ENCODE data around the gene FSTL3.

DNA sequence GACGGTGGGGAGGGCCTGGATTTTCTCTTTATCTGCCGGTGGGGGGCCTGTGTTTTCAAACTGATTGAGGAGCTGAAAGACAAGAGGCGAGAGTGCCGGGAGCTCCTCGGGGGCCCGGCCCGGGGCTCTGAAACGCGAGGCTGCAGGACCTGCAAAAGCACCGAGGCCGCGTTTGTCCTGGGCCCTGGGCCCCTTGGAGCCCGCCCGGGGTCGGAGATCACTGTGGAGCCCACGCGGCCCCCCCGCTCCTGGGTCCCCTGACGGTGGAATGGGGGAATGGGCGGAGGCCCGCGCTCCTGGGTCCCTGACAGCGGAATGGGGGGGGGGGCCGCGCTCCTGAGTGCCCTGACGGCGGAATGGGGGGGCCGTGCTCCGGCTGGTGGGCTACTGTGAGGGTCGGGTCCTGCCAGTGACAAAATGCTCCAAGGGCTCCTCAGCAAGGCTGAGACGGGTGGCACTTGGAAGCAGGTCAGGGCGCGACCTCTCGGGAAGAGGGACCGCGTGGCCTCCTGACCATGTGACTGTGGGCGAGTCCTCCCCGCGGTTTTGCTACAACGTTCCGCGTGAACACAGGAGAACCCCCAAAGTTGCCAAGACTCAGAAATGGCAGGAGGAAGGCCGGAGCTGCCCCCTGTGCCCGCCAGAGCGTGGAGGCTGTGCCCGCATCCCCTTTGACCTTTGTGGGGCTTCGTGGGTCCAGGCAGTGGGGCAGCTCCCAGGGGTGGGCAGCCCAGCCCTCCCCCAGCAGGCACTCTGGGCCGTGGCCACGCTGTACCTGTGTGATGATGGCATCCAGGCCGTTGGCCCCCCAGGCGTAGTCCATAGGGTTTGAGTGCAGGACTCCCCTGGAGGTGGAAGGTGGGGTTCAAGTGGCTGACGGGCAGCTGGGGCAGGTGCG is 27.0 kb upstream of the FSTL3 start:
- TF ChIP-seq, protein P1, sequence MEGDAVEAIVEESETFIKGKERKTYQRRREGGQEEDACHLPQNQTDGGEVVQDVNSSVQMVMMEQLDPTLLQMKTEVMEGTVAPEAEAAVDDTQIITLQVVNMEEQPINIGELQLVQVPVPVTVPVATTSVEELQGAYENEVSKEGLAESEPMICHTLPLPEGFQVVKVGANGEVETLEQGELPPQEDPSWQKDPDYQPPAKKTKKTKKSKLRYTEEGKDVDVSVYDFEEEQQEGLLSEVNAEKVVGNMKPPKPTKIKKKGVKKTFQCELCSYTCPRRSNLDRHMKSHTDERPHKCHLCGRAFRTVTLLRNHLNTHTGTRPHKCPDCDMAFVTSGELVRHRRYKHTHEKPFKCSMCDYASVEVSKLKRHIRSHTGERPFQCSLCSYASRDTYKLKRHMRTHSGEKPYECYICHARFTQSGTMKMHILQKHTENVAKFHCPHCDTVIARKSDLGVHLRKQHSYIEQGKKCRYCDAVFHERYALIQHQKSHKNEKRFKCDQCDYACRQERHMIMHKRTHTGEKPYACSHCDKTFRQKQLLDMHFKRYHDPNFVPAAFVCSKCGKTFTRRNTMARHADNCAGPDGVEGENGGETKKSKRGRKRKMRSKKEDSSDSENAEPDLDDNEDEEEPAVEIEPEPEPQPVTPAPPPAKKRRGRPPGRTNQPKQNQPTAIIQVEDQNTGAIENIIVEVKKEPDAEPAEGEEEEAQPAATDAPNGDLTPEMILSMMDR (IDR thresholded peaks at IDR 0.05), result no peak
- no peak for TF ChIP-seq POLR2A (IDR thresholded peaks at IDR 0.05)
- no peak for TF ChIP-seq EP300 (IDR thresholded peaks at IDR 0.05)

All from tibial nerve (tissue), 4 donors.